Right renal pelvis (tissue), 4 donors: ENCODE results near the gene LRRC18. TPM values are rescaled to one million over a fixed set of nuclear protein-coding genes. Genes with fewer than 3 reads are reported as not detected.

Source experiments
- DNase-seq, 4 donors: peaks; one replicate each; pipeline ENCODE4 v3.0.0-alpha.2; 2013; ENCODE audit warnings: low read depth in 4 of 4, low spot score in 3 of 4, missing footprints in 1 of 4
- polyA plus RNA-seq, 4 donors: library from polyadenylated mRNA; unstranded; fragments of 120-200 nt; gene quantifications; one replicate each; pipeline ENCODE4 v1.2.1, GENCODE V29; 2013; ENCODE audit not compliant: insufficient read length in 4 of 4

The LRRC18 gene
- under 1 TPM in 3 of 4 donors, not detected in 1; 0.10 to 0.18 (median 0.13) TPM for polyA plus RNA-seq

- DNase-seq, result no peak
These were observed at the start of gene LRRC18 for GRCh38 chr10:48939790-48940325. TSS of gene LRRC18 (minus strand) at chr10:48939840. CDS start at chr10:48914155, 25,685 bp downstream.

GRCh38 chr10:48985621-48986158, 46.0 kb upstream of the LRRC18 start:
- DNase-seq, result no peak

GRCh38 chr10:48983648-48984351, 44.2 kb upstream of the LRRC18 start:
- peak in 1 of 4 donors; percentile 12 for DNase-seq

GRCh38 chr10:48982584-48982983, 42.9 kb upstream of the LRRC18 start:
- DNase-seq, result no peak

- DNase-seq, result peak in 1 of 4 donors; percentile 6
These were observed 41.8 kb upstream of the LRRC18 start for GRCh38 chr10:48981310-48981907.

- no peak for DNase-seq
These were observed 38.7 kb upstream of the LRRC18 start for GRCh38 chr10:48978318-48978717.

GRCh38 chr10:48976196-48976595, 36.6 kb upstream of the LRRC18 start:
- DNase-seq, result peak in 1 of 4 donors; percentile 14

GRCh38 chr10:48974510-48975156, 35.0 kb upstream of the LRRC18 start:
- no peak for DNase-seq

- no peak for DNase-seq
These were observed 33.4 kb upstream of the LRRC18 start for GRCh38 chr10:48973065-48973464.

- no peak for DNase-seq
These were observed 31.0 kb upstream of the LRRC18 start for GRCh38 chr10:48970654-48971053.

- no peak for DNase-seq
These were observed 30.4 kb upstream of the LRRC18 start for GRCh38 chr10:48970046-48970445.

- DNase-seq, result no peak
These were observed 28.4 kb upstream of the LRRC18 start for GRCh38 chr10:48968036-48968435.

- no peak for DNase-seq
These were observed 25.8 kb upstream of the LRRC18 start for GRCh38 chr10:48965460-48965859.

GRCh38 chr10:48964038-48964437, 24.4 kb upstream of the LRRC18 start:
- DNase-seq, result no peak

- DNase-seq, result peak in 1 of 4 donors; percentile 8
These were observed 19.1 kb upstream of the LRRC18 start for GRCh38 chr10:48958598-48959190.

- no peak for DNase-seq
These were observed 17.9 kb upstream of the LRRC18 start for GRCh38 chr10:48957361-48958151.

- DNase-seq, result no peak
These were observed 12.1 kb upstream of the LRRC18 start for GRCh38 chr10:48951707-48952106.

- no peak for DNase-seq
These were observed 8.9 kb upstream of the LRRC18 start for GRCh38 chr10:48948470-48949037.

- DNase-seq, result no peak
These were observed 8.2 kb upstream of the LRRC18 start for GRCh38 chr10:48947690-48948469.
